ENCODE measurements around the gene CARMIL1. TPM values are rescaled to one million over a fixed set of nuclear protein-coding genes. Genes with fewer than 3 reads are reported as not detected.

The CARMIL1 gene
- total and polyA plus RNA-seq, 5 experiments from 2014 or later = 1.3 to 13.3 (median 1.9) TPM

DNA sequence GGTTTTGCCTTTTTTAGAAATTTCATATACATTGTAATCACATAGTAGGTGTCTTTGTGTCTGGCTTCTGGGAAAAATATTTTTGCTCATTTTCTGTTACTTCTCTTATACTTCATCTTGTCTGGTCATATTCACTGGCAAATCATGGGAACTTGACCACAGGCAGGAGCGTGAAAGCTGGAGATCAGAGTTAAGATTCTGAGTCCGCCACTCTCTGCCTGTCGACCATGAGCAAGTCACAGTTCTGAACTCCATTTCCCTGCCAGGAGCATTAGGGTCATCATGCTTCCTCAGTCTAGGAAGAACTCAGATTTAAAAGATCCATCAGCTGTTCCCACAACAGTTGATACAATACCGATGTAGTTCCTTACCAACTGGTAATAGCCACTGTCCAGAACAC lies 360.5 kb downstream of the CARMIL1 start:
- peaks cover 0 to 14% (median 0%) of the 10 kb centered on the region in 9 donors for H3K9me3 Mint-ChIP-seq
- no peak for DNase-seq
- POLR2A ChIA-PET = no interaction called here
- no peaks in the 10 kb centered on the region for H3K4me1 Mint-ChIP-seq
- H3K4me3 Mint-ChIP-seq = no peak overlapping the region
- H3K36me3 Mint-ChIP-seq = peaks cover 0 to 8% (median 0%) of the 10 kb centered on the region in 3 donors
- ATAC-seq = no peak
- H3K27me3 Mint-ChIP-seq = peaks cover 16 to 65% (median 46%) of the 10 kb centered on the region in 5 donors
- no peak overlapping the region for H3K27ac Mint-ChIP-seq

DNA sequence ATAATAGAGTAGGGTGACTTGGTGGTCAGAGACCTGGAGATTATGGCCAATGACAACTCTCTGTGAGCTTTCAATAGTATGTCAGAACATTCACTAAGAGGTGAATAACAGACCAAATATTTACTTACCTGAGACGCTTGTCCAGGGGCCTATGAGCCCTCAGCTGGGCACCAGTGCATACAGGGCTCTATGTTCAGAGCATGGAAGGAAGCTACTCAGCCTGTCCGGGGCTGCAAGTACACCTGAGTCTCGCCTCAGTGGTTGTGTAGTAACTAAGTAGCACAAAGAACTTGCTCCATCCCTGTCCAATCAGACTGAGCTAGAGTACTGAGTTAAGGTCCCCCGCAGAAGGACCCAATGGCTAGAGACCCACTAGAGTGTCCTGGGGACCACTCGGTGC lies 361.3 kb downstream of the CARMIL1 start:
- ATAC-seq = no peak
- DNase-seq = no peak
- Mint-ChIP-seq H3K27ac (no peak overlapping the region), H3K9me3 (peaks cover 0 to 14% (median 0%) of the 10 kb centered on the region in 9 donors), H3K4me1 (no peaks in the 10 kb centered on the region), H3K36me3 (peaks cover 0 to 8% (median 0%) of the 10 kb centered on the region in 3 donors), H3K4me3 (no peak overlapping the region), H3K27me3 (peaks cover 14 to 67% (median 47%) of the 10 kb centered on the region in 5 donors)
- POLR2A ChIA-PET = no interaction called here

GRCh38 chr6:25640891-25641290 lies 361.7 kb downstream of the CARMIL1 start:
- peaks cover 13 to 67% (median 49%) of the 10 kb centered on the region in 5 donors for H3K27me3 Mint-ChIP-seq
- POLR2A ChIA-PET = no interaction called here
- no peak for DNase-seq
- H3K36me3 Mint-ChIP-seq = peaks cover 0 to 8% (median 0%) of the 10 kb centered on the region in 3 donors
- no peaks in the 10 kb centered on the region for H3K4me1 Mint-ChIP-seq
- no peak for ATAC-seq
- H3K4me3 Mint-ChIP-seq = no peak overlapping the region
- no peak overlapping the region for H3K27ac Mint-ChIP-seq
- peaks cover 0 to 14% (median 0%) of the 10 kb centered on the region in 9 donors for H3K9me3 Mint-ChIP-seq

DNA sequence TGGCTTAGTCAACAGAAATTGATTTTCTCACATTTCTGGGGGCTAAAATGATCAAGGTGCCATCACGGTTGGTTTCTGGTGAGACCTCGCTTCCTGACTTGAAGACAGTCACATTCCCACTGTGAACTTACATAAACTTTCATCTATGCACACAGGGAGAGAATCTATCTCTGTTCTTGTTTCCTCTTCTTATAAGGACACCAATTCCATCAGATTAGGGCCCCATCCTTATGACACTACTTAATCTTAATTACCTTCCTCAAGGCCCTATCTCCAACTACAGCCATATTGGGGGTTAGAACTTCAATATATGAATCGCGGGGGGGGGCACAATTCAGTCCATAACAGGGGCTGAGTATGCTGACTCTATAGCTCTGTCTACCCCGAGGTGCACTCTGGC lies 362.2 kb downstream of the CARMIL1 start:
- no peak for ATAC-seq
- Mint-ChIP-seq H3K9me3 (peaks cover 0 to 14% (median 0%) of the 10 kb centered on the region in 9 donors), H3K4me1 (no peaks in the 10 kb centered on the region), H3K4me3 (no peak overlapping the region), H3K27ac (no peak overlapping the region), H3K36me3 (peaks cover 0 to 8% (median 0%) of the 10 kb centered on the region in 3 donors), H3K27me3 (peaks cover 13 to 70% (median 50%) of the 10 kb centered on the region in 5 donors)
- no peak for DNase-seq
- POLR2A ChIA-PET = no interaction called here

GRCh38 chr6:25641940-25642666 lies 362.9 kb downstream of the CARMIL1 start:
- Mint-ChIP-seq H3K4me3 (no peak overlapping the region), H3K36me3 (peaks cover 0 to 8% (median 0%) of the 10 kb centered on the region in 3 donors), H3K9me3 (peaks cover 0 to 14% (median 0%) of the 10 kb centered on the region in 9 donors), H3K27ac (no peak overlapping the region), H3K27me3 (peaks cover 10 to 75% (median 50%) of the 10 kb centered on the region in 5 donors), H3K4me1 (no peaks in the 10 kb centered on the region)
- DNase-seq = no peak
- no peak for ATAC-seq
- POLR2A ChIA-PET = no interaction called here

- Mint-ChIP-seq H3K36me3 (peaks cover 0 to 8% (median 0%) of the 10 kb centered on the region in 3 donors), H3K27me3 (peaks cover 10 to 75% (median 50%) of the 10 kb centered on the region in 5 donors), H3K4me3 (no peak overlapping the region), H3K4me1 (no peaks in the 10 kb centered on the region), H3K27ac (no peak overlapping the region), H3K9me3 (peaks cover 0 to 14% (median 0%) of the 10 kb centered on the region in 9 donors)
- no peak for ATAC-seq
- no peak for DNase-seq
- POLR2A ChIA-PET = no interaction called here
These were observed 363.6 kb downstream of the CARMIL1 start for GRCh38 chr6:25642667-25643328.

DNA sequence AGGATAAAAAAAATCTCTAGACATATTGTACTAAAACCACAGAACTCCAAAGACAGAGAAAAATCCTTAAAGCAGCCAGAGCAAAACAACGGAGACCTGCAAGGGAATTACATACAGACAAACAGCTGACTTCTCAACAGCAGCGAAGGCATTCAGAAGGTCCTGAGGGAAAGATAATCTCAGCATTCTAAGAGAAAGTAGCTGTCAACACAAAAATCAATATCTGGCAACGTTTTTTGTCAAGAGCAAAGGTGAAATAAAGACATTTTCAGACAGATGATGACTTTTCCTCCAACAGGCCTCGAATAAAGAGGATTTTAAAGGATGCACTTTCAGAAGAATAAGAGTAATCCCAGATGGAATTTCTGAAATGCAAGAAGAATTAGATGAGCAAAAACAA lies 366.7 kb downstream of the CARMIL1 start:
- POLR2A ChIA-PET = no interaction called here
- ATAC-seq (no peak), DNase-seq (no peak)
- Mint-ChIP-seq H3K4me3 (no peak overlapping the region), H3K27ac (no peak overlapping the region), H3K9me3 (peaks cover 0 to 9% (median 0%) of the 10 kb centered on the region in 9 donors), H3K27me3 (peaks cover 9 to 75% (median 57%) of the 10 kb centered on the region in 5 donors), H3K4me1 (no peaks in the 10 kb centered on the region), H3K36me3 (peaks cover 0 to 8% (median 0%) of the 10 kb centered on the region in 3 donors)

DNA sequence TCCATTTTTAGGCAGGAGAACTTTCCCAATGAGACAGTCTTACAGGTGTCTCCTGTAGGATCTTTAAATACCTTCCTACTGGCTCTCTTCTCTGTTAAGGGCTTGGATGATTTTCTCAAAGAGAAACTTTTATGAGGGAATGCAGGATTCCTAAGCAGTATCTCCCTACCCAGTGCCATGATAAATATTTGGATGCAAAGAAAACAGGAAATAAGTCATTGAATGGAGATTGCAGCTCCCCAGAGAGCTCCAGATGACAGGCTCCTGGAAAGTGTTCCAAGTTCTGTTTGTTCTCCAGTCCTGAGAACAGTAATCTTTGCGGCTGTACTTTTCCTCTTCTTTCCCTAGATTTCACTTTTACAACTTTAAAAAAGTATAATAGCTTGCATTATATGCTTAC lies 370.4 kb downstream of the CARMIL1 start:
- ATAC-seq (no peak), DNase-seq (no peak)
- Mint-ChIP-seq H3K27ac (no peak overlapping the region), H3K36me3 (peaks cover 0 to 4% (median 0%) of the 10 kb centered on the region in 3 donors), H3K9me3 (peaks cover 0 to 7% (median 0%) of the 10 kb centered on the region in 9 donors), H3K4me3 (no peak overlapping the region), H3K4me1 (peaks cover 0 to 2% (median 0%) of the 10 kb centered on the region in 4 donors), H3K27me3 (peaks cover 21 to 69% (median 53%) of the 10 kb centered on the region in 5 donors)
- POLR2A ChIA-PET = no interaction called here

DNA sequence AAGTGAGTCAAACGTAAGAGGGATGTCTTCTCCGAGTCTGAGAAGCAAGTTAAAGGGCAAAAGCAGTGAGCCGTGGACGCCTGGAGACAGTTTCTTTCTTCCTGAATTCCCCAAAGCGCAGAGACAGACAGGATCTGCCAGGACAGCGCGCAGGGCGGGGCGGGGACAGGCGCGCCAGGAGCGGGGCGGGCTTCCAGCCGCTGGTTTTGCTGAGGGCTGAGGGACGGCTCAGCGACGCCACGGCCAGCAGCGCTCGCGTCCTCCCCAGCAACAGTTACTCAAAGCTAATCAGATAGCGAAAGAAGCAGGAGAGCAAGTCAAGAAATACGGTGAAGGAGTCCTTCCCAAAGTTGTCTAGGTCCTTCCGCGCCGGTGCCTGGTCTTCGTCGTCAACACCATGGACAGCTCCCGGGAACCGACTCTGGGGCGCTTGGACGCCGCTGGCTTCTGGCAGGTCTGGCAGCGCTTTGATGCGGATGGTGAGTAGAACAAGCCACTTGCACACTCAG lies 372.9 kb downstream of the CARMIL1 start, which contains the start of gene SCGN:
Gene SCGN, plus strand, starts transcription at position 209 of the 509 bp plus-strand sequence. Its CDS starts 189 bp downstream, at position 398.
- Mint-ChIP-seq H3K36me3 (peaks cover 0 to 4% (median 0%) of the 10 kb centered on the region in 3 donors), H3K4me1 (peaks cover 0 to 2% (median 0%) of the 10 kb centered on the region in 4 donors), H3K27ac (no peak within 1 kb of the TSS), H3K27me3 (peaks cover 26 to 62% (median 53%) of the 10 kb centered on the region in 5 donors), H3K9me3 (peaks cover 0 to 7% (median 0%) of the 10 kb centered on the region in 9 donors), H3K4me3 (no peak within 1 kb of the TSS)
- peak in 9 of 10 donors; percentile 1 to 63 (median 21) for DNase-seq
- peak; percentile 32 to 47 for ATAC-seq
- POLR2A ChIA-PET = no interaction called here

GRCh38 chr6:25655723-25656122 lies 376.5 kb downstream of the CARMIL1 start:
- Mint-ChIP-seq H3K4me3 (no peak overlapping the region), H3K27ac (no peak overlapping the region), H3K9me3 (peaks cover 0 to 9% (median 0%) of the 10 kb centered on the region in 9 donors), H3K27me3 (peaks cover 21 to 64% (median 48%) of the 10 kb centered on the region in 5 donors), H3K36me3 (peaks cover 0 to 4% (median 0%) of the 10 kb centered on the region in 3 donors), H3K4me1 (peaks cover 0 to 2% (median 0%) of the 10 kb centered on the region in 4 donors)
- ATAC-seq (no peak), DNase-seq (no peak)
- POLR2A ChIA-PET = no interaction called here

DNA sequence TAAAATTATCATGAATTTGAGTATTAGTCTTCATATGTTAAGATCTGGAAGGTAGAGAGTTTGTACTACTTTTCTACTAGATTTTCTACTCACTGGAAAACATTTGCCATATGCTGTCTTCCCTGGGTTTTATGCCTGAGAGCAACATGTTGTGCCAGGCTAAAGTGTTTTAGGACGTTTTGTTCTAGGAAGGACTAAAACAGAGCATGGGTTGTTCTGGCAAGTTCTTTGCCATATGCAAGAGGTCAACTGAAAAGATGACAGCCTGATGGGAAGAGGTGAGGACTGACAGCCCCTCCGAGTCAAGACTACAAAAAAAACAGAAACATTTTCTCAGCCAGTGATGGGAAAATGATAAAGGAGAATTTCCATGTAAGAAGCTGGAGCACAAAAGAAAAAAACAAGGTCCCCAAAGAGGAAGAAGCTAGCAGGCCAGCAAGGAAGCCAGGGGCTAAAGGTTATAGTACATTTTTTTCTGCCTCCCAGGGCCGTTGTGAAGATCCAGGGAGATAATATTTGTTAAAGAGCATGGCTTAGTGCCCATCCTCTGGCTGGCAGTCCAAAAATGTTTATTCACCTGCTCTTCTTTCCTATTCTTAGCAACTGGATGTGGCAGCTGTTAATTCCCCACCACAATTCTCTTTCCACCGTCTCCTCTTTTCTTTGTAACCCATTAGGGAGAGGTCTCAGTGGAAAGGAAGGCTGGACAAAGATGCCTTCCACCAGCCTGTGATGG lies 380.6 kb downstream of the CARMIL1 start:
- ATAC-seq (no peak), DNase-seq (no peak)
- no peaks in the 10 kb centered on the region for H3K4me1 Mint-ChIP-seq
- H3K4me3 Mint-ChIP-seq = no peak overlapping the region
- H3K36me3 Mint-ChIP-seq = peaks cover 0 to 3% (median 0%) of the 10 kb centered on the region in 3 donors
- H3K9me3 Mint-ChIP-seq = peaks cover 0 to 2% (median 0%) of the 10 kb centered on the region in 9 donors
- peaks cover 10 to 42% (median 27%) of the 10 kb centered on the region in 5 donors for H3K27me3 Mint-ChIP-seq
- POLR2A ChIA-PET = no interaction called here
- H3K27ac Mint-ChIP-seq = no peak overlapping the region

GRCh38 chr6:25660512-25660911 lies 381.3 kb downstream of the CARMIL1 start:
- Mint-ChIP-seq H3K9me3 (peaks cover 0 to 2% (median 0%) of the 10 kb centered on the region in 9 donors), H3K36me3 (peaks cover 0 to 4% (median 0%) of the 10 kb centered on the region in 3 donors), H3K27me3 (peaks cover 4 to 37% (median 25%) of the 10 kb centered on the region in 5 donors), H3K27ac (no peak overlapping the region), H3K4me1 (no peaks in the 10 kb centered on the region), H3K4me3 (no peak overlapping the region)
- ATAC-seq (no peak), DNase-seq (no peak)
- POLR2A ChIA-PET = no interaction called here
